Naive B cell (primary cell): ENCODE results near the gene MYH6. TPM values are rescaled to one million over a fixed set of nuclear protein-coding genes. Genes with fewer than 3 reads are reported as not detected.

Experiments used
- ATAC-seq, 2 donors: fragments of 150-1000 bp; cut with Tn5 transposase; 2 replicates each; pipeline ENCODE4 v1.10.0; 2021; ENCODE audit warnings: low read depth in 2 of 2, mild to moderate bottlenecking in 2 of 2, moderate library complexity in 2 of 2
- DNase-seq: peaks from one replicate; pipeline ENCODE4 v3.0.0; 2022
- H3K27ac Mint-ChIP-seq, 6 donors: one replicate each; pipeline ENCODE4 v1.8.0; 2020 to 2022; ENCODE audit warnings: mild to moderate bottlenecking in 6 of 6, mixed read lengths in 6 of 6, moderate library complexity in 5 of 6, inconsistent platforms in 2 of 6
- H3K27me3 Mint-ChIP-seq, 3 donors: one replicate each; pipeline ENCODE4 v1.8.0; 2021 to 2022; ENCODE audit warnings: mixed read lengths in 3 of 3, mild to moderate bottlenecking in 1 of 3
- H3K36me3 Mint-ChIP-seq, 2 donors: one replicate each; pipeline ENCODE4 v1.8.0; 2020 to 2022; ENCODE audit warnings: mixed read lengths in 2 of 2, inconsistent platforms in 1 of 2, mild to moderate bottlenecking in 1 of 2
- H3K4me1 Mint-ChIP-seq, 3 donors: one replicate each; pipeline ENCODE4 v1.8.0; 2020 to 2022; ENCODE audit warnings: mixed read lengths in 3 of 3, inconsistent platforms in 1 of 3, mild to moderate bottlenecking in 1 of 3, moderate library complexity in 1 of 3
- H3K4me3 Mint-ChIP-seq, 8 donors: one replicate each; pipeline ENCODE4 v1.8.0; 2020 to 2022; ENCODE audit warnings: mild to moderate bottlenecking in 8 of 8, mixed read lengths in 8 of 8, moderate library complexity in 8 of 8, inconsistent platforms in 2 of 8
- H3K9me3 Mint-ChIP-seq, 7 donors: one replicate each; pipeline ENCODE4 v1.8.0; 2020 to 2022; ENCODE audit warnings: mixed read lengths in 7 of 7, mild to moderate bottlenecking in 5 of 7, inconsistent platforms in 2 of 7, moderate library complexity in 1 of 7
- polyA plus RNA-seq, 6 donors: library from polyadenylated mRNA; unstranded; fragments of 300-500 nt; fragmentation: Illumina TruSeq; gene quantifications; one replicate each; pipeline ENCODE4 v1.2.3, GENCODE V29; 2021; ENCODE audit warnings: low read depth in 6 of 6

The MYH6 gene
- polyA plus RNA-seq, 6 donors from 2014 or later: not detected

GRCh38 chr14:23415821-23416778 is 8.0 kb upstream of the MYH6 start:
- no peaks in the 10 kb centered on the region for H3K36me3 Mint-ChIP-seq
- H3K9me3 Mint-ChIP-seq: no peaks in the 10 kb centered on the region
- DNase-seq: no peak
- peaks cover 24 to 62% (median 59%) of the 10 kb centered on the region in 3 donors for H3K27me3 Mint-ChIP-seq
- H3K4me3 Mint-ChIP-seq: no peak overlapping the region
- no peak for ATAC-seq
- no peaks in the 10 kb centered on the region for H3K4me1 Mint-ChIP-seq
- no peak overlapping the region for H3K27ac Mint-ChIP-seq

- Mint-ChIP-seq H3K9me3 (no peaks in the 10 kb centered on the region), H3K4me1 (no peaks in the 10 kb centered on the region), H3K4me3 (peak overlapping the region in 1 of 8 donors; percentile 79), H3K27me3 (peaks cover 31 to 68% (median 63%) of the 10 kb centered on the region in 3 donors), H3K27ac (no peak overlapping the region), H3K36me3 (no peaks in the 10 kb centered on the region)
- ATAC-seq (no peak), DNase-seq (no peak)
Observed at GRCh38 chr14:23414906-23415820, 7.1 kb upstream of the MYH6 start.

- Mint-ChIP-seq H3K36me3 (no peaks in the 10 kb centered on the region), H3K9me3 (no peaks in the 10 kb centered on the region), H3K27ac (no peak overlapping the region), H3K4me3 (no peak overlapping the region), H3K27me3 (peaks cover 29 to 63% (median 62%) of the 10 kb centered on the region in 3 donors), H3K4me1 (no peaks in the 10 kb centered on the region)
- ATAC-seq (no peak), DNase-seq (no peak)
Observed at GRCh38 chr14:23414254-23414653, 6.2 kb upstream of the MYH6 start.

GRCh38 chr14:23413681-23414080 is 5.6 kb upstream of the MYH6 start:
- peaks cover 29 to 62% (median 62%) of the 10 kb centered on the region in 3 donors for H3K27me3 Mint-ChIP-seq
- DNase-seq: no peak
- H3K9me3 Mint-ChIP-seq: no peaks in the 10 kb centered on the region
- peaks cover 0 to 4% (median 0%) of the 10 kb centered on the region in 3 donors for H3K4me1 Mint-ChIP-seq
- no peak for ATAC-seq
- no peaks in the 10 kb centered on the region for H3K36me3 Mint-ChIP-seq
- peak overlapping the region in 1 of 8 donors; percentile 2 for H3K4me3 Mint-ChIP-seq
- no peak overlapping the region for H3K27ac Mint-ChIP-seq

GRCh38 chr14:23411563-23412525 is 3.8 kb upstream of the MYH6 start:
- Mint-ChIP-seq H3K36me3 (no peaks in the 10 kb centered on the region), H3K27me3 (peaks cover 37 to 74% (median 58%) of the 10 kb centered on the region in 3 donors), H3K27ac (no peak overlapping the region), H3K4me1 (peaks cover 0 to 7% (median 7%) of the 10 kb centered on the region in 3 donors), H3K4me3 (no peak overlapping the region), H3K9me3 (no peaks in the 10 kb centered on the region)
- DNase-seq (no peak), ATAC-seq (no peak)

GRCh38 chr14:23409966-23410635 is 2.0 kb upstream of the MYH6 start:
- DNase-seq: no peak
- peaks cover 39 to 80% (median 55%) of the 10 kb centered on the region in 3 donors for H3K27me3 Mint-ChIP-seq
- H3K4me1 Mint-ChIP-seq: peaks cover 8 to 19% (median 18%) of the 10 kb centered on the region in 3 donors
- peak overlapping the region in 1 of 8 donors; percentile 42 for H3K4me3 Mint-ChIP-seq
- no peak for ATAC-seq
- H3K27ac Mint-ChIP-seq: peak overlapping the region in 2 of 6 donors; percentile 62 to 84
- H3K9me3 Mint-ChIP-seq: no peaks in the 10 kb centered on the region
- no peaks in the 10 kb centered on the region for H3K36me3 Mint-ChIP-seq

GRCh38 chr14:23409475-23409874 is 1.4 kb upstream of the MYH6 start:
- no peak for DNase-seq
- peaks cover 42 to 84% (median 56%) of the 10 kb centered on the region in 3 donors for H3K27me3 Mint-ChIP-seq
- peak overlapping the region in 1 of 8 donors; percentile 42 for H3K4me3 Mint-ChIP-seq
- H3K4me1 Mint-ChIP-seq: peaks cover 8 to 20% (median 19%) of the 10 kb centered on the region in 3 donors
- H3K9me3 Mint-ChIP-seq: no peaks in the 10 kb centered on the region
- no peaks in the 10 kb centered on the region for H3K36me3 Mint-ChIP-seq
- ATAC-seq: no peak
- peak overlapping the region in 1 of 6 donors; percentile 15 for H3K27ac Mint-ChIP-seq

GRCh38 chr14:23408307-23408630 is 196 bp upstream of the MYH6 start:
- no peak overlapping the region for H3K27ac Mint-ChIP-seq
- H3K4me1 Mint-ChIP-seq: peaks cover 8 to 22% (median 19%) of the 10 kb centered on the region in 3 donors
- DNase-seq (no peak), ATAC-seq (no peak)
- H3K36me3 Mint-ChIP-seq: no peaks in the 10 kb centered on the region
- no peak overlapping the region for H3K4me3 Mint-ChIP-seq
- peaks cover 39 to 80% (median 60%) of the 10 kb centered on the region in 3 donors for H3K27me3 Mint-ChIP-seq
- no peaks in the 10 kb centered on the region for H3K9me3 Mint-ChIP-seq

GRCh38 chr14:23406725-23407355 is 1.2 kb downstream of the MYH6 start:
- Mint-ChIP-seq H3K27ac (peak overlapping the region in 1 of 6 donors; percentile 15), H3K36me3 (no peaks in the 10 kb centered on the region), H3K27me3 (peaks cover 36 to 92% (median 63%) of the 10 kb centered on the region in 3 donors), H3K4me1 (peaks cover 8 to 26% (median 25%) of the 10 kb centered on the region in 3 donors), H3K4me3 (no peak overlapping the region), H3K9me3 (no peaks in the 10 kb centered on the region)
- no peak for ATAC-seq
- DNase-seq: no peak

- Mint-ChIP-seq H3K27me3 (peaks cover 41 to 90% (median 63%) of the 10 kb centered on the region in 3 donors), H3K27ac (peak overlapping the region in 2 of 6 donors; percentile 15 to 81), H3K9me3 (no peaks in the 10 kb centered on the region), H3K4me1 (peaks cover 8 to 26% (median 25%) of the 10 kb centered on the region in 3 donors), H3K4me3 (no peak overlapping the region), H3K36me3 (no peaks in the 10 kb centered on the region)
- DNase-seq: peak; percentile 6
- peak; percentile 70 to 85 for ATAC-seq
Observed at GRCh38 chr14:23406244-23406643, 1.8 kb downstream of the MYH6 start.

- no peaks in the 10 kb centered on the region for H3K36me3 Mint-ChIP-seq
- H3K27ac Mint-ChIP-seq: peak overlapping the region in 1 of 6 donors; percentile 81
- DNase-seq: no peak
- peaks cover 8 to 26% (median 25%) of the 10 kb centered on the region in 3 donors for H3K4me1 Mint-ChIP-seq
- H3K4me3 Mint-ChIP-seq: no peak overlapping the region
- peaks cover 36 to 83% (median 57%) of the 10 kb centered on the region in 3 donors for H3K27me3 Mint-ChIP-seq
- H3K9me3 Mint-ChIP-seq: no peaks in the 10 kb centered on the region
- ATAC-seq: no peak
Observed at GRCh38 chr14:23405516-23406025, 2.5 kb downstream of the MYH6 start.
